ENCODE data around the gene CLEC18C. TPM values are rescaled to one million over a fixed set of nuclear protein-coding genes. Genes with fewer than 3 reads are reported as not detected.
A peak's percentile ranks its signal among the peaks of the same experiment; 100 is the strongest.

CLEC18C gene
- total RNA-seq, 1 donor, result 0.09 TPM

- H3K4me3 ChIP-seq (ENCODE audit: low read depth, low read length), result no peak overlapping the region
- TF ChIP-seq, protein P1, sequence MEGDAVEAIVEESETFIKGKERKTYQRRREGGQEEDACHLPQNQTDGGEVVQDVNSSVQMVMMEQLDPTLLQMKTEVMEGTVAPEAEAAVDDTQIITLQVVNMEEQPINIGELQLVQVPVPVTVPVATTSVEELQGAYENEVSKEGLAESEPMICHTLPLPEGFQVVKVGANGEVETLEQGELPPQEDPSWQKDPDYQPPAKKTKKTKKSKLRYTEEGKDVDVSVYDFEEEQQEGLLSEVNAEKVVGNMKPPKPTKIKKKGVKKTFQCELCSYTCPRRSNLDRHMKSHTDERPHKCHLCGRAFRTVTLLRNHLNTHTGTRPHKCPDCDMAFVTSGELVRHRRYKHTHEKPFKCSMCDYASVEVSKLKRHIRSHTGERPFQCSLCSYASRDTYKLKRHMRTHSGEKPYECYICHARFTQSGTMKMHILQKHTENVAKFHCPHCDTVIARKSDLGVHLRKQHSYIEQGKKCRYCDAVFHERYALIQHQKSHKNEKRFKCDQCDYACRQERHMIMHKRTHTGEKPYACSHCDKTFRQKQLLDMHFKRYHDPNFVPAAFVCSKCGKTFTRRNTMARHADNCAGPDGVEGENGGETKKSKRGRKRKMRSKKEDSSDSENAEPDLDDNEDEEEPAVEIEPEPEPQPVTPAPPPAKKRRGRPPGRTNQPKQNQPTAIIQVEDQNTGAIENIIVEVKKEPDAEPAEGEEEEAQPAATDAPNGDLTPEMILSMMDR (IDR thresholded peaks at IDR 0.05; ENCODE audit: insufficient read depth, low read length), result no peak
- DNase-seq (ENCODE audit: low read depth), result no peak
These were observed 15.2 kb upstream of the CLEC18C start for GRCh38 chr16:70158261-70158939.

DNA sequence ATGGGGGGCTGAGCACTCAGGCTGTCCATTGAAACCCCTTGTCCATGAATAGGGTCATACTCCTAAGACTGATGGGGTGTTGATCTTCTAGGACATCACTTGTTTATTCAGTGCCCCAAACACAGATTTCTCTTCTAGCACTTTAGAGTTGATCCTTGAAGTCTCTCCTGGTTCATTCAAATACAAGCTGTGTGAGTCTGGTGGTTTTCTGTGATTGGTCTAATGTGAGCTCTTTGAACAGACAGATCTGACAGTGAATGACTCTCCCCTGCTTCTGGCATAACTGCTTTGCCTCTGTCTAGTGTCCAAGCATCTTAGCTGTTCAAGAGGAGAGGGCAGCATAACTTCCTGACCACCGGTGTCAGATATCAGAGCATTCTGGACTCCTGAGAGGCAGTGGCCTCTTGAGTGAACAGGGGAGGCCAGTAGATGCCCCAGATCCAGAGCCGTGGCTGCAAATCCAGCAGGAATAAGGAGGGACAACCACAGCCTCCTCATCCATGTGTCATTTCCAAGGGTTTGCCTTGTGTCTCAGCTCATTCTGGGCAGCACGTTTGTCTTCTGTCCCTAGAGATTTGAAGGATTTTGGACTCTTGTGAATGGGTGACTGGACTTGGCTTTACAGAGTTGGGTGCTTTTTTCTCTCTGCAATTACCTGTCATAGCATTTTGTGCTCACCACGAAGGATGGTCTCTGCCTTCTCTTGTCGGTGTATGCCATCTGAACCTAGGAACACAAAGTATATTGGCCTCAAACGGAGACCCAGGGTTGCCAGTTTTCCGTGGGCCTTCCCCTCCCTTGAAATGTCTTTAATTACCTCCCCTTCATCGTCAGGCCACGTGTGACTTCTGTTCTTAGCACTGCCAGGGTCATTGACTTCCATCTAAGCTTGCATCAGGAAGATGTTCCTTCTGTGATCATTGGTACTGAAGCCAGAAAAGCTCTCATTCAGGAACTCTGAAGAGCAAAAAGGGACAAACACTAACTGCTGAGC is 13.9 kb upstream of the CLEC18C start:
- no peak overlapping the region for H3K4me3 ChIP-seq (ENCODE audit: low read depth, low read length)
- TF ChIP-seq, protein P1 (IDR thresholded peaks at IDR 0.05; ENCODE audit: insufficient read depth, low read length), result no peak
- no peak for DNase-seq (ENCODE audit: low read depth)

- TF ChIP-seq, protein P1 (IDR thresholded peaks at IDR 0.05; ENCODE audit: insufficient read depth, low read length), result no peak
- no peak for DNase-seq (ENCODE audit: low read depth)
- no peak overlapping the region for H3K4me3 ChIP-seq (ENCODE audit: low read depth, low read length)
These were observed 13.2 kb upstream of the CLEC18C start for GRCh38 chr16:70160388-70160787.

GRCh38 chr16:70160821-70161220 is 12.8 kb upstream of the CLEC18C start:
- TF ChIP-seq, protein P1 (IDR thresholded peaks at IDR 0.05; ENCODE audit: insufficient read depth, low read length), result no peak
- H3K4me3 ChIP-seq (ENCODE audit: low read depth, low read length), result no peak overlapping the region
- DNase-seq (ENCODE audit: low read depth), result no peak

DNA sequence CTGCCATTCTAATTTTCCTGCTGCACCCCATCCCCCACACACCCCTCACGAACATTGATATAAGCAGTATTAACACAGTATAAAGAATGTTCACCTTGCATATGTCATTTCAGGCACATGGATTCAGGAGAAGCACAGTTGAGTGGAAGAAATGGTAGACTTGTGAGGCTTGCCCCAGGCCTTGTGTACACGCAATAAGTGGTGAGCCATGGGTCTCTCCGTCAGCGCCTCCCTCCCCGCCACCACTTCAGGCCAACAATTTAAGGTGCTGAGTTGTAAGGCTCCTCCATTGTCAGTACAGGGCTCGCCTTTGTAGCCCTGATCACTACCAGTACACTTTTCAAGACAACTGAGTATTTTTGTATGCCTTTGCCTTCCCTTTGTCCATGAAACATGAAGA is 12.2 kb upstream of the CLEC18C start:
- TF ChIP-seq, protein P1 (IDR thresholded peaks at IDR 0.05; ENCODE audit: insufficient read depth, low read length), result no peak
- H3K4me3 ChIP-seq (ENCODE audit: low read depth, low read length), result no peak overlapping the region
- DNase-seq (ENCODE audit: low read depth), result no peak

DNA sequence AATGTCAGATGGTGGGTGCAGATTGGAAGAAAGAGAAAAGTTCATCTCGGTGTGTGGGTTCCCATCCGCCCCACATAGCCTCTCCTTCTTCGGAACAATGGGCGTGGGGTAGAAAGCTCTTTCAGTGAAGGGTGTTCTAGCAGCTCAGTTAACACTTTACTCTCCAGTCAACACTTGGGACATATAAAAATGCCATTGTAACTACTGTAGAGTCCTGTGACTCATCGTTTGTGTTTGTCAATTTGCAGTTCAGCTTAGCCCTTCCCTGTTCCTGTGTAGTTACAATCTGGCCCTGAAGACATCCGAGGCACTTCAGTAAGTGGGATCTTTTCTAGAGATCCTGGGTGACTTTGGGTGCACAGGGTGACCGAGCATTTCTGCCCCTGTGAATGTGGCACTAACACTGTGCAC is 11.5 kb upstream of the CLEC18C start:
- DNase-seq (ENCODE audit: low read depth), result peak; percentile 45
- TF ChIP-seq, protein P1 (IDR thresholded peaks at IDR 0.05; ENCODE audit: insufficient read depth, low read length), result no peak
- H3K4me3 ChIP-seq (ENCODE audit: low read depth, low read length), result no peak overlapping the region

Data from fibroblast of the aortic adventitia (primary cell).